H1 (cell line): ENCODE data around the gene TOMM40L.

ENCODE experiments used
- CTCF ChIP-seq, 3 experiments: IDR thresholded peaks; 1 replicate in 2 of 3; 2 replicates in 1 of 3; pipeline versions ENCODE4 v1.5.1 to v1.6.1; 2011; ENCODE audit warnings: low read length in 3 of 3, mild to moderate bottlenecking in 3 of 3, inconsistent platforms in 2 of 3, low read depth in 1 of 3, moderate library complexity in 1 of 3; ENCODE audit not compliant: insufficient read depth in 1 of 3; ENCODE audit errors: control extremely low read depth in 1 of 3
- EZH2 ChIP-seq: fragments of 200-600 bp; sonication (generic); IDR thresholded peaks from 2 replicates; pipeline ENCODE4 v1.7.1; 2012; ENCODE audit warnings: low read depth, mild to moderate bottlenecking, moderate library complexity, low read length, inconsistent platforms; ENCODE audit not compliant: severe bottlenecking
- HDAC2 ChIP-seq, 2 experiments: fragments of 300-600 bp in 1 of 2; sonication (generic) in 1 of 2; IDR thresholded peaks; 2 replicates each; pipeline ENCODE4 v1.6.1; 2011 to 2012; ENCODE audit warnings: low read depth in 2 of 2, low read length in 2 of 2, mild to moderate bottlenecking in 2 of 2, moderate library complexity in 2 of 2, borderline replicate concordance in 1 of 2, inconsistent platforms in 1 of 2
- JUND ChIP-seq: IDR thresholded peaks from 2 replicates; pipeline ENCODE4 v1.6.1; 2011; ENCODE audit warnings: mild to moderate bottlenecking, improper control_type of control experiment, low read length
- POLR2A ChIP-seq, 2 experiments: IDR thresholded peaks; 1 replicate in 1 of 2; 2 replicates in 1 of 2; pipeline ENCODE4 v1.6.1; 2011; ENCODE audit warnings: low read depth in 2 of 2, low read length in 2 of 2, mild to moderate bottlenecking in 2 of 2; ENCODE audit errors: control extremely low read depth in 1 of 2
- RFX5 ChIP-seq: IDR thresholded peaks from 2 replicates; pipeline ENCODE4 v1.6.1; 2011; ENCODE audit warnings: low read depth, low read length, improper control_type of control experiment, borderline replicate concordance

- TF ChIP-seq JUND (no peak), POLR2A (IDR thresholded peaks at IDR 0.05; ENCODE audit: control extremely low read depth in 1 of 2, low read depth in 2 of 2, low read length in 2 of 2) (no peak), HDAC2 (IDR thresholded peaks at IDR 0.05; ENCODE audit: borderline replicate concordance in 1 of 2, low read depth in 2 of 2, low read length in 2 of 2) (peak; percentile 38 to 76; a peak in 1 of 4 replicates), CTCF (IDR thresholded peaks at IDR 0.05; ENCODE audit: control extremely low read depth in 1 of 3, insufficient read depth in 1 of 3, low read depth in 1 of 3, low read length in 3 of 3) (peak in 2 of 3 experiments; percentile 41 to 56; a peak in 3 of 4 replicates), EZH2 (no peak), RFX5 (no peak)
Measured at GRCh38 chr1:161225534-161226319, at the start of gene TOMM40L.
